HG03558 (cell line): ENCODE results near the gene PIGZ.

Experiments used
- ATAC-seq: cut with Tn5 transposase; IDR thresholded peaks from one replicate; pipeline ENCODE4 v1.9.1; 2021; ENCODE audit warnings: moderate number of reproducible peaks; ENCODE audit not compliant: unreplicated experiment; ENCODE audit errors: extremely low read depth

Gene PIGZ

GRCh38 chr3:197001972-197002700 is 33.5 kb upstream of the PIGZ start:
- no peak for ATAC-seq

- no peak for ATAC-seq
Measured at GRCh38 chr3:197001106-197001971, 32.7 kb upstream of the PIGZ start.

GRCh38 chr3:197000211-197000610 is 31.6 kb upstream of the PIGZ start:
- ATAC-seq: no peak

- no peak for ATAC-seq
Measured at GRCh38 chr3:196998966-196999760, 30.5 kb upstream of the PIGZ start.

DNA sequence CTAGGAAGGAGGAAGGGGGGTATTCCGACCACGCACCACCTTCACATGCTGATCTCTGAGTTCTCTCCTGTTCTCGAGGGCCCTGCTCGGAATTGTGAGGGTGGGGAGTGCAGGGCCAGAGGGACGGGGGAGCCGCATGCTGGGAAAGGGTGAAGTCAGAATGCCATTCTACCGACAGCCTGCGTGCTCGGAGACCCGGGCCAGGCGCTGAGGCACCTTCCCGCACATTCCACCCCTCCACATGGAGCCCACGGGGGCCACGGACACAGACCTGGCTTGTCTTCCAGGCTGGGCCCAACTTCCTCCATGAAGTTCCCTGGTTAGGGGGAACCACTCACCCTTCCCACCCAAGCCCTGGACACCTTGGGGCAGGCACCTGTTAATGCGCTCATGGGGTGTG is 28.7 kb upstream of the PIGZ start:
- no peak for ATAC-seq

DNA sequence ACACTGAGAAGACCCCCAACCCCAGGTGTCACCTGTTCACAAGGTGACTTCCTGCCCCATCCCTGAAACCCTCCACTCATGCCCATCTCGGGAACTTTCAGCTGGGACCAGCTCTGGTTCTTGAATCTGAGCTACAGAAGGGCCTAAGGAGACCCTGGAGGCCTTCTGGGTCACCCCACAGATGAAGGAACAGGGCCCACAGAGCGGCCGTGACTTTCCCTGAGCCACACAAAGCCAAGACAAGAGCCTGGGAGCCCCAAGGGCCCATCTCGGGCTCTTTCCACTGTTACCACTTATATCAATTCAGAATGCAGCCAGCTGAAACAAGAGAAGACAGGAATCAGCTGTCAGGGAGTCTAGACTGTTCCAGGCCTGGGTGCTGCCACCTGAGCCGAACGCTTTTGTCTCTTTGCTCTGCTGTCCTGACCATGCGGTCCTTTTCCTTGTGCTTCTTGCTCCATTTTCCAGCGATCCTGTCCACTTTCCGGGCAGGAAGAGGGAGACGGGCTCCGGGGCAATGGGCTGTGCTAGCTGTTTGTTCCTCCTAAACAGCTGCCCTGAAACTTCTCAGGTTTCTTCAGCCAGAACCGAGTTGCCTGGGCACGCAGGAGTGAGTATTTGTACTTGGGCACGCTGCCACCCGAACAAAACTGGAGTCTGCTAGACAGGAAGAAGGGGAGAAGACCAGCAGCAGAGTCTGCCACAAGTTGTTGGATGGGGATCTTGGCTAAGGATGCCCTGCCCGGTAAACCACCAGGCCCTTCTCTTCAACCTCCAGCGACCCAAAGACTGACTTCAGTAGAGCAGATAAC is 28.0 kb upstream of the PIGZ start:
- ATAC-seq: no peak

DNA sequence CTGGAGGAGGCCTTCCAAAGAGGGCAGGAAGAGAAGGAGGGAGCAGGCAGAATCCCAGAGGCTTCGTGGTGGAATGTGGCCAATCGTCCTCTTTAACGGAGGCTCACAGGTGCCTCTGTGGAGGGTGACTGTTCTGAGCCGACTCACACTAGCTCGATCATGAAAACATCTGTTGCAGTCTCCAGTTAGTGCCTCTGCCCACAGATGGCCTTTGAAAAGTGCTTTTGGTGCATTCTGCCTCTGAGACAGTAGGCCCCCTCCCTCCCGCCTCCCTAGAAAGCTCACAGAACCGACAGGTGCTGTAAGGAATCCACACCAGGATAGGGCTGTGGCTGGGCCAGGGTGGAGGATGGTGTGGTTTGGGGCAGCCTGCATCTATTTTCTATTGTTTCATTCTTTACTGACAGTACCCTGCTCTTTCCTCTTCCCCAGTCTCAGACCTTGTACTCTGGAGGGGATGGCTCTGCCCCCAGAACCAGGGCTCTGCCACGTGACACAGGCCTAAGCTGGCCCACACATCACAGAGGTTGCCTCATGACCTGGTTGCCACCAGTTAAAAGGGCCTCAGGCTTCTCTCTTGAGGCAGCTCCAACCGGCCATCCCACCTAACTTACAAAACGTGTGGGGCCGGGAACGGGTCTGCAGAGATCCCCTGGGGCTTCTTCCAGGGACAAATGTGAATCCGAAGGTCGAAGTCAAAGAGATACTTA is 27.2 kb upstream of the PIGZ start:
- ATAC-seq: no peak

GRCh38 chr3:196995027-196995426 is 26.4 kb upstream of the PIGZ start:
- ATAC-seq: no peak

GRCh38 chr3:196994056-196994455 is 25.4 kb upstream of the PIGZ start:
- no peak for ATAC-seq

DNA sequence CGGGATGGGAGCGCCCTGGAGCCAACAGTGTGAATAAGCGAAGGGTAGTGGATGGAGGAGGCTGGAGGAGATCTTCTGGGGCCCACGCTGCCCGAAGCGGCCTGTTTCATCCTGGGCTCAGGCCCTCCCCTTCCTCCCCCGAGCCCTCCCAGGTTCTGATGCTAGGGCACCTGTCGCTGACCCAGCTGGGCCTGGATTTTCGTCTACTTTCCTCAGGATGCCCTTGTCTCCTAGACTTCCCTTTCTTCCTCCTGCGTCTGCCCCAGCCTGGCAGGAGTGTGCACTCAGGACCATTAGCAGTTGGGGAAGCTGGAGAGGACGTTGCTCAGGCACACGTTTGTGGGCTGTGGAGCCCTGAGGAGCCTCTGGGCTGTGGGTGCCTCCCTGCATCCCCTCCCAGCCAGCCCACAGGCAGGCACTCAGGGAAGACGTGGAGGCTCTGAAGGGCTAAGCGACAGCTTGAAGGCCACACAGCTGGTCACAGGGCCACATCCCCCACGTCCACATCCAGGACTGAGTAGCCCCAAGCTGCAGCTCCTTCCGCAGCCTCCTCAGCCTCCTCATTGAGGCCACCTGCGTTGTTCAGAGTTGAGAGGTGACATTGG is 23.9 kb upstream of the PIGZ start:
- no peak for ATAC-seq

DNA sequence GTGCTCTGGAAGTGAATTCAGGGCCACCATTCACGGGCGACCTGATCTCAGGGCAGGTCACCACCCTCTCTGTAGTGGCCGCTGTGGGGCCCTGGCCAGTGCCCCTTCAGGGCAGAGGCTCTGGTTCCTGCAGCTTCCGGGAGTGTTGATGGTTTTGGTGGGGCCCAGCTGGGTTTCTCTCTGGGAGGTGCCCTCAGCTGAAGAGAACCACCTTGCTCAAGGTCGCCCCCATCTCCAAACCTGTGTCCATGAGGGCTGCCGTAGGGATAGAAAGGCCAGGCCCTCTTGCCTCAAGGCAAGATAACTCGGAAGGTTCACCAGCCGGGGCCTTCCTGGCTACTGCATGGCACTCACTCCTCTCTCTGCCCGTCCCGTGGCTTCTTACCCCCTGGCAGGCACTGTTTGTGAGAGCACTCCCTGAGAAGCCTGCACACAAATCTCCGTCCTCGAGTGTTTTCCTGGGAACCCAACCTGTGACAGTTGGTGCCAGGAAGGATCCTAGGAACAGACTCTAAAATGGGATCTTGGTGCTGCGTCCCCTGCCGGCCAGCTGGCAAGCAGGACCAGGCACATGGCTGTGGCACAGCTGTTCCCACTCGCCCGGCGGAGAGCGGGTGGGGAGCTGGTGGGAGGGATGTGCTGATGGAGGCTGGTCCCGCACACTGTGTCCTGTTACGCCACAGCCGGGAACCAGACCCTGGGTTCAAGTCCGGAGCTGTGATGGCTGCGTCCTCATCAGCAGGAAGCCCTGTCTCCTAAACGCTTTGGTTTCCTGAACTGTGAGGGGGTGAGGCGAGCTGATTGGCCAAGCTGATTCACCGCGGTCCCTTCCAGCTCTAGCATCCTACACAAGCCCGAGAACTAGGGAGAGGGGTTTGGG is 23.2 kb upstream of the PIGZ start:
- no peak for ATAC-seq

- ATAC-seq: no peak
Measured at GRCh38 chr3:196990601-196991007, 22.0 kb upstream of the PIGZ start.

GRCh38 chr3:196989721-196990262 is 21.2 kb upstream of the PIGZ start:
- no peak for ATAC-seq

GRCh38 chr3:196988241-196989029 is 19.8 kb upstream of the PIGZ start:
- no peak for ATAC-seq

DNA sequence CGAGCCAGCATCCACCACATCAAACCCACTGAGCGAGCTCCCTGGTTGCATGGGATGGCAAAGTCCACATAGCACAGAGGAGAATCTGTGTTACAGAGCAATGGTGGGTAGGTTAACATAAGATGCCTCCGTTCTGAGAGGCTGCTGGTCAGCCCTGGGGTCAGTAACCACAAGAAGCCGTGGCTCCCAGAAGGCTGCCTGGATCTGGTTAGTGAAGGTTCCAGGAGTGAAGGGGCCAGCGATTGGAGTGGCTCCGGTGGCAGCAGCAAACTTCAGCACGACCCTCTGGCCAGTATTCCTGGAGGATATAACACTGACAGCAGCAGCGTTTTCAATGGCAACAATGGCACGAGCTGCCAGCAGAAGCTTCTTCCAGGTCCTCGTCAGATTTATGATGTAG is 18.4 kb upstream of the PIGZ start:
- no peak for ATAC-seq

DNA sequence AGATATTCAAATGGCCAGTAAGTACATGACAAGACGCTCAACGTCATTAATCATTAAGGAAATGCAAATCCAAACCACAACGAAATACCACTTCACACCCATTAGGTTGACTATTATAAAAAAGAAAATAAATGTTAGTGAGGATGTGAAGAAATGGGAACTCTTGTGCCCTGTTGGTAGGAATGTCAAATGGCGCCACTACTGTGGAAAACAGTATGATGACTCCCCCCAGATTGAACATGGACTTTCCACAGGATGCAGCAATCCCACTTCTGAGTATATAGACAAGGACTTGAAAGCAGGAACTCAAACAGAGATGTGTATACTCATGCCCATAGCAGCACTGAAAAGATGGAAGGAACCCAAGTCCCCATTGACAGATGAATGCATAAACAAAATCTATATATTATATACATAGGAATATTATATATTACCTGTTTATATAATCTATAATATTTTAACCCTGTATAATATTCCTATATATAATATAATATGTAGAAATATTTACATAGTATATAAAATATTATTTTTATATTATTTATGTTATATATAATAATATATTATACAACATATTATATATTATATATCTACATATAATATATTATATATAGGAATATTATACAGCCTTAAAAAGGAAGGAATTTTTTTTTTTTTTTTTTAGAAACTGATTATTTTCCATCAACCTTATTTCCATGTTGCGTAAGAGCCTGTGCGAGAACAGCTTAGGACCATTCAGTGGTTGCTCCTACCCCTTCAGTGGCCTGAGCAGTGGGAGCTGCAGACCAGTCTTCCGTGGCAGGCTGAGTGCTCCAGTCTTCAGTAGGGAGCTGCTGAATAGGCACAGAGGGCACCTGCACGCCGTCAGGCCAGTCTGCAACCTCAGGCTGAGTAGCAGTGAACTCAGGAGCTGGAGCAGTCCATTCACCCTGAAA is 17.6 kb upstream of the PIGZ start:
- no peak for ATAC-seq
